Parathyroid adenoma (tissue), 2 donors: Measurements from ENCODE around the gene RELB.

Experiments
- H2AFZ ChIP-seq: fragments of 300-600 bp; sonication (generic); one replicate; pipeline ENCODE4 v1.7.0; 2017; ENCODE audit warnings: antibody characterized with exemption, mild to moderate bottlenecking
- H3K27ac ChIP-seq: fragments of 300-600 bp; sonication (generic); one replicate; pipeline ENCODE4 v1.7.0; 2017
- H3K27me3 ChIP-seq: fragments of 300-600 bp; sonication (generic); one replicate; pipeline ENCODE4 v1.7.0; 2017; ENCODE audit warnings: low read length; ENCODE audit not compliant: control insufficient read depth, insufficient read depth
- H3K36me3 ChIP-seq: fragments of 300-600 bp; sonication (generic); one replicate; pipeline ENCODE4 v1.7.0; 2017; ENCODE audit warnings: low read length; ENCODE audit not compliant: control insufficient read depth, insufficient read depth
- H3K4me1 ChIP-seq: fragments of 300-600 bp; sonication (generic); one replicate; pipeline ENCODE4 v1.7.0; 2017; ENCODE audit warnings: control low read depth
- H3K4me2 ChIP-seq: fragments of 300-600 bp; sonication (generic); one replicate; pipeline ENCODE4 v1.7.0; 2017; ENCODE audit warnings: low read length
- H3K4me3 ChIP-seq: fragments of 300-600 bp; sonication (generic); one replicate; pipeline ENCODE4 v1.7.0; 2017; ENCODE audit warnings: low read depth, low read length
- H3K79me2 ChIP-seq: fragments of 300-600 bp; sonication (generic); one replicate; pipeline ENCODE4 v1.7.0; 2017; ENCODE audit warnings: control low read depth
- H3K9ac ChIP-seq: fragments of 300-600 bp; sonication (generic); one replicate; pipeline ENCODE4 v1.7.0; 2017; ENCODE audit warnings: mild to moderate bottlenecking
- H3K9me3 ChIP-seq: fragments of 300-600 bp; sonication (generic); one replicate; pipeline ENCODE4 v1.7.0; 2017; ENCODE audit warnings: low read length; ENCODE audit not compliant: control insufficient read depth
- TF ChIP-seq, protein P1 (sequence below): fragments of 300-600 bp; sonication (generic); IDR thresholded peaks from one replicate; pipeline ENCODE4 v1.7.0; 2017; ENCODE audit warnings: antibody characterized with exemption, mild to moderate bottlenecking
- donor health status: primary hyperparathyroidism.

The RELB gene

DNA sequence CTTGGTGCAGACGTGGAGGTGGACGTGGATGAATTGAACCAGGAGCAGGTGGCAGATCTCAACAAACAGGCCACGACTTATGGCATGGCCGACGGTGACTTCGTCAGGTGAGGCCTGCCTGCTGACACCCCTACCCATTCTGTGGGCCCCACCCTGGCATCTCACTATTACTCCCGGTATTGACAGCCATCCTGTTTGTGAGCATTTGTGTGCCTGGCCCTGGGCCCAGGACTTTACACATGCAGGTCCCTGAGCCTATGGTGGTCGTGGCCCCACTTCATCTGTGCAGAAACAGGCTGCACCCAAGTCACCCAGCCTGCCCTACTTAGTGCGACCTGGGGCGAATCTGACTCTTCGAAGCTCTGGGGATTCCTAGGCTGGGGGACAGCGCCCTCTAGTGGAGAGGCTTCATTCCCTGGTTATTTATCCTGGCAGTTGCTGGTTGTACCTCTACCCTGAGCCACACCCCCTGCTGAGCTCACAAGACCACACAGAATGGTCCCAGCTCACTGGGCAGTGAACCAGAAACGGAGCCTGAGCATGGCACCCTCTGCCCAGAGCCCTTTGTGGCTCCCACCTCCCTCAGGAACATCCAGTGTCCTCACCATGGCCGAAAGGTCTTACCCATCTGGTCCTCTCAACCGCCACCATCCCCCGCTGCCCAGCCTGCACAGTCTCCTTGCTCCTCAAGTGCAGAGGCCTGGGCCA lies 58.1 kb downstream of the RELB start:
- Histone ChIP-seq H3K36me3 (no peaks in the 10 kb centered on the region), H3K27me3 (no peaks in the 10 kb centered on the region), H3K27ac (no peak overlapping the region), H3K4me2 (no peak overlapping the region), H3K4me3 (no peak overlapping the region), H2AFZ (no peak overlapping the region), H3K9me3 (no peaks in the 10 kb centered on the region), H3K9ac (no peak overlapping the region), H3K79me2 (peaks cover 27% of the 10 kb centered on the region), H3K4me1 (no peaks in the 10 kb centered on the region)
- TF ChIP-seq, protein P1, sequence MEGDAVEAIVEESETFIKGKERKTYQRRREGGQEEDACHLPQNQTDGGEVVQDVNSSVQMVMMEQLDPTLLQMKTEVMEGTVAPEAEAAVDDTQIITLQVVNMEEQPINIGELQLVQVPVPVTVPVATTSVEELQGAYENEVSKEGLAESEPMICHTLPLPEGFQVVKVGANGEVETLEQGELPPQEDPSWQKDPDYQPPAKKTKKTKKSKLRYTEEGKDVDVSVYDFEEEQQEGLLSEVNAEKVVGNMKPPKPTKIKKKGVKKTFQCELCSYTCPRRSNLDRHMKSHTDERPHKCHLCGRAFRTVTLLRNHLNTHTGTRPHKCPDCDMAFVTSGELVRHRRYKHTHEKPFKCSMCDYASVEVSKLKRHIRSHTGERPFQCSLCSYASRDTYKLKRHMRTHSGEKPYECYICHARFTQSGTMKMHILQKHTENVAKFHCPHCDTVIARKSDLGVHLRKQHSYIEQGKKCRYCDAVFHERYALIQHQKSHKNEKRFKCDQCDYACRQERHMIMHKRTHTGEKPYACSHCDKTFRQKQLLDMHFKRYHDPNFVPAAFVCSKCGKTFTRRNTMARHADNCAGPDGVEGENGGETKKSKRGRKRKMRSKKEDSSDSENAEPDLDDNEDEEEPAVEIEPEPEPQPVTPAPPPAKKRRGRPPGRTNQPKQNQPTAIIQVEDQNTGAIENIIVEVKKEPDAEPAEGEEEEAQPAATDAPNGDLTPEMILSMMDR: peak; percentile 88

DNA sequence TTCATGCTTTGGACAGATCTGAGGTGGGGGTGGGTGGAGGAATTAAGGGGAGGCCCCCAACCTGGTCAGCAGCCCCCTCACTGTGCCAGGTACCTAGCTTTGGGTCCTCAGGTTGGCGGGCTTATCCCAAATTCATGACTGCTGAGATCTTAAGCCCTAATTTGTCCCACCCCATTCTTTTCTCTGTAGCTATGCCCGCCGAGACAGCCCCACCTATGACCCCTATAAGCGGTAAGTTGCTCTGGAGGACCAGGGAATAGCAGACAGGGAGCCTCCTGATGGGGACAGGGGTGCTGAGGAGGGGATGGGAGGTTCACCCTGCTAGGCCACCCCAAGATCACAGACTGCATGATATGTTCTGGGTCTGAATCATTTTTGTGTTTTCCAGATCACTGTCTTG lies 60.7 kb downstream of the RELB start:
- H3K27me3 ChIP-seq: no peaks in the 10 kb centered on the region
- peaks cover 15% of the 10 kb centered on the region for H3K79me2 ChIP-seq
- H3K9me3 ChIP-seq: no peaks in the 10 kb centered on the region
- H3K27ac ChIP-seq: no peak overlapping the region
- H3K9ac ChIP-seq: no peak overlapping the region
- H3K4me2 ChIP-seq: no peak overlapping the region
- no peaks in the 10 kb centered on the region for H3K36me3 ChIP-seq
- no peak overlapping the region for H2AFZ ChIP-seq
- no peaks in the 10 kb centered on the region for H3K4me1 ChIP-seq
- H3K4me3 ChIP-seq: no peak overlapping the region
- TF ChIP-seq, protein P1: no peak

- H3K79me2 ChIP-seq: peaks cover 12% of the 10 kb centered on the region
- no peak overlapping the region for H3K4me3 ChIP-seq
- no peaks in the 10 kb centered on the region for H3K36me3 ChIP-seq
- no peaks in the 10 kb centered on the region for H3K27me3 ChIP-seq
- H3K9ac ChIP-seq: no peak overlapping the region
- H3K27ac ChIP-seq: no peak overlapping the region
- no peaks in the 10 kb centered on the region for H3K4me1 ChIP-seq
- H2AFZ ChIP-seq: no peak overlapping the region
- no peaks in the 10 kb centered on the region for H3K9me3 ChIP-seq
- TF ChIP-seq, protein P1: no peak
- no peak overlapping the region for H3K4me2 ChIP-seq
These were observed 62.9 kb downstream of the RELB start for GRCh38 chr19:45063851-45064801.

DNA sequence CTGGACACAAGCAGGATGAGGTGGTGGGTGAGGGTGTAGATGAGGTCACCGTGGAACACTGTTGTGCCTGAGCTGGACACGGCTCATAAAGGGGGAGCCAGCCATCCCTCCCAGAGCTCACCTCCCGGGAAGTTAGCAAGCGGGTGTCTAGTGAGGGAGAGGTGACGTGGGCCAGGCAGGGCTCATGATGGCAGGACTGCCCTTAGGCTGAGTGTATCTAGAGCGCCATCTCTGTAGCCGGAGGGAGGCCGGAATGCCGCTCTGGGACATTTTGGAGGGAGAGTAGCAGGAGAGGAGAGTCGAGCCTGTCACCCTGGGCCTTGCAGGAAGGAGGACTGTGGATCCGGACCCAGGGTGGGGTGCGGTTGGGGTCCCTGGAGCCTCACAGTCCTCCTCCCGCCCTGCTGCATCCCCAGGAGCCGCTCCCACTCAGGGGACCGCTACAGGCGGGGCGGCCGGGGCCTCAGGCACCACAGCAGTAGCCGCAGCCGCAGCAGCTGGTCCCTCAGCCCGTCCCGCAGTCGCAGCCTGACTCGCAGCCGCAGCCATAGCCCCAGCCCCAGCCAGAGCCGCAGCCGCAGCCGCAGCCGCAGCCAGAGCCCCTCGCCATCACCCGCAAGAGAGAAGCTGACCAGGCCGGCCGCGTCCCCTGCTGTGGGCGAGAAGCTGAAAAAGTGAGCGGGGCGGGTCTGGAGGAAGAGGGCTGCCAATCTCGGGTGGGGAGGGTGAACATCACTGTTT lies 65.8 kb downstream of the RELB start:
- H3K4me3 ChIP-seq: no peak overlapping the region
- H3K27me3 ChIP-seq: no peaks in the 10 kb centered on the region
- no peaks in the 10 kb centered on the region for H3K4me1 ChIP-seq
- no peaks in the 10 kb centered on the region for H3K36me3 ChIP-seq
- no peak overlapping the region for H3K4me2 ChIP-seq
- no peak overlapping the region for H3K27ac ChIP-seq
- no peak overlapping the region for H2AFZ ChIP-seq
- H3K9me3 ChIP-seq: no peaks in the 10 kb centered on the region
- TF ChIP-seq, protein P1: no peak
- H3K9ac ChIP-seq: no peak overlapping the region
- H3K79me2 ChIP-seq: no peaks in the 10 kb centered on the region
